ENCODE data around the gene TRIM13.
"Not testable (repeated sequence)": the region's sequence is repeated elsewhere in the genome, so short reads cannot be mapped to it uniquely, and the experiment has no call there.

Gene TRIM13, protein sequence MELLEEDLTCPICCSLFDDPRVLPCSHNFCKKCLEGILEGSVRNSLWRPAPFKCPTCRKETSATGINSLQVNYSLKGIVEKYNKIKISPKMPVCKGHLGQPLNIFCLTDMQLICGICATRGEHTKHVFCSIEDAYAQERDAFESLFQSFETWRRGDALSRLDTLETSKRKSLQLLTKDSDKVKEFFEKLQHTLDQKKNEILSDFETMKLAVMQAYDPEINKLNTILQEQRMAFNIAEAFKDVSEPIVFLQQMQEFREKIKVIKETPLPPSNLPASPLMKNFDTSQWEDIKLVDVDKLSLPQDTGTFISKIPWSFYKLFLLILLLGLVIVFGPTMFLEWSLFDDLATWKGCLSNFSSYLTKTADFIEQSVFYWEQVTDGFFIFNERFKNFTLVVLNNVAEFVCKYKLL

DNA sequence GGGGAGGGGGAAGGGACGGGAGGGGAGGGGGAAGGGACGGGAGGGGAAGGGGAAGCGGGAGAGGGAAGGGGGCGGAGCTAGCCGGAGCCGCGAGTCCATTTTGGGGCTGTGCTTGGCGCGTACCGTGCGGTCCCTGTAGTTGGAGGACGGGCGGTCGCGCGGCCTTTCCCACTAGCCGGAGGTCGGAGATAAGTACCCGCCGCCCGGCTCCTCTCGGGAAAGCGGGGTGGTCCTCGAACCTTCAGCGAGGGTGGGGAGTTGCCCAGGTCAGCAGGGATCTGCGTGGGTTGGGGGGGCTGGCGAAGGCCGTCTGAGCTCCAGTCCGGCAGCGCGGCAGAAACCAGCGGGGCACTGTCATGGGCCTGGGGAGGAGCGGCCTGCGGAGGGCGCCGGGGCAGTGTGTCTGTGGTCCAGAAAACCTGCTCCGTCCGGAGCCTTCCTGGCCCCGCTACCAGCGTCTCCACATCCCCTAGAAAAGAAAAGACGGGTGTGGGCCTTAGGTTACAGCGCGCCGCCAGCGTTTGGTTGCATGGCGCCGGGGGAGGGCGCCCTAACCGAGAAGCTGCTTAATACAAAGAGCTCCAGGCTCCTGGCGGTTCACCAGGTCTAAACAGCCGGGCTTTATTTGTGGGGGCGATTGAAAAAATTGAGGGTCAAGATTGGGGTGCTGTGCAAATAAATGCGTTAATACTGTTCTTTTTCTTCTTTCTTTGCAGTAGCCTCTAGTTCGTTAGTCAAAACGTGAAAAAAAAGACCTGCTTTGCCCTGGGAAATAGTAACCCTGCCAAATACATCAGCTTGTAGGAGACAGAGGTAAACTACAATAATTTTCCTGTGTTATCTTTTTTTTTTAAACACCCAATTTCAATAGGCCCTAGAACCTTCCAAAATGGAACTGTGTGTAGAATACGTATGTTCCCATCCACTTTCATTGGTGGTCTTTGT lies at the start of gene TRIM13:
TRIM13 (plus strand) TSS at position 92 of the 945 bp plus-strand sequence. CDS start 14,899 bp downstream, outside the sequence.
- in situ Hi-C loops (cut with MboI; ENCODE audit: low sequenced_read_pairs), result loop anchor here (25.0 kb wide), 2 partner anchors 815 to 915 kb away; partner anchors contain the start of gene RNASEH2B

DNA sequence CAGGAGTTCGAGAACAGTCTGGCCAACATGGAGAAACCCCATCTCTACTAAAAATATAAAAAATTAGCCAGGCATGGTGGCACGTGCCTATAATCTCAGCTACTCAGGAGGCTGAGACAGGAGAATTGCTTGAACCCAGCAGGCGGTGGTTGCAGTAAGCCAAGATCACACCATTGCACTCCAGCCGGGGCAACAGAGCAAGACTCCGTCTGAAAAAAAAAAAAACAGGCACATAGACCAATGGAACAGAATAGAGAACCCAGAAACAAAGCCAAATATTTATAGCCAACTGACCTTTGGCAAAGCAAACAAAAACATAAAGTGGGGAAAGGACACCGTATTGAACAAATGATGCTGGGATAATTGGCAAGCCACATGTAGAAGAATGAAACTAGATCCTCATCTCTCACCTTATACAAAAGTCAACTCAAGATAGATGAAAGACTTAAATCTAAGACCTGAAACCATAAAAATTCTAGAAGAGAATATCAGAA lies 48.0 kb upstream of the TRIM13 start:
- in situ Hi-C loops (cut with MboI; ENCODE audit: low sequenced_read_pairs), result not testable (repeated sequence)

DNA sequence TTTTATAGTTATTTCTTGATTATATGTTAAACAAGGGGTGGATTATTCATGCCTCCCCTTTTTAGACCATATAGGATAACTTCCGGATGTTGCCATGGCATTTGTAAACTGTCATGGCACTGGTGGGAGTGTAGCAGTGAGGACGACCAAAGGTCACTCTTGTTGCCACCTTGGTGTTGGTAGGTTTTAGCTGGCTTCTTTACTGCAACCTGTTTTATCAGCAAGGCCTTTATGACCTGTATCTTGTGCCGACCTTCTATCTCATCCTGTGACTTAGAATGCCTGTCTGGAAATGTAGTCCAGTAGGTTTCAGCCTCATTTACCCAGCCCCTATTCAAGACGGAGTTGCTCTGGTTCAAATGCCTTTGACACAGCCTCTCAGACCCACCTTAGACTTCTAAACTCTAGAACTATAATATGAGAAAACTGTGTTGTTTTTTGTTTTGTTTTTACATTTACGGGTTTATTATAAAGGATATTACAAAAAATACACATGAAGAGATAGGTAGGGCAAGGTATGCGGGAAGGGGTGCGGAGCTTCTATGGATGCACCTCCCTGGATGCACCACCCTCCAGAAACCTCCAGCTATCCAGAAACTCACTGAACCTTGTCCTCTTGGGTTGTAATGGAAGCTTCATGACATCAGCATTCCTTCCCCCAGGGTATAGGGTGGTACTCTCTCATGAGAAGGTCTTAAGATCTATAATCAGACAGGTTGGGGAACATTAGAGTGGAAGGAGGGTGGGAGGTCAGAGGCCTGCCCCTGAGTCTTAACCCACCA lies 44.9 kb upstream of the TRIM13 start:
- in situ Hi-C loops (cut with MboI; ENCODE audit: low sequenced_read_pairs), result loop anchor here (25.0 kb wide), 1 partner anchor 1110 kb away; no protein-coding TSS in a partner anchor

DNA sequence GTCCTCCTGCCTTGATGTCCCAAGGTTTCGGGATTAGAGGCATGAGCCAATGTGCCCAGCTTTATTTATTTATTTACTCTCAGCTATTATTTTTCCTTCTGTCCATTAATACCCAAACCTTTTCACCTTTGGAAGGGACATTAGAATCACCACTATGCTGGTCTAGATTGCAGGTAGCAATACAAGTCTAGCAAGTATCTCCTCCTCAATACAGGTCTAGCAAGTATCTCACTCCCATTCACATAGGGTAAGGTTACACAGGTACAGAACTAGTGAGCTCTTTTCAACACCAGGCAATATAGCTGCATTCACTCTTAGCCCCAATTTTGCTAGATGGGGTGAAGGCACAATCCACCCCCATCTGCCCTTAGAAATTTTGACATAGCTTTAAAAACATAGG lies 43.3 kb upstream of the TRIM13 start:
- in situ Hi-C loops (cut with MboI; ENCODE audit: low sequenced_read_pairs), result loop anchor here (25.0 kb wide), 1 partner anchor 1109 kb away; no protein-coding TSS in a partner anchor

DNA sequence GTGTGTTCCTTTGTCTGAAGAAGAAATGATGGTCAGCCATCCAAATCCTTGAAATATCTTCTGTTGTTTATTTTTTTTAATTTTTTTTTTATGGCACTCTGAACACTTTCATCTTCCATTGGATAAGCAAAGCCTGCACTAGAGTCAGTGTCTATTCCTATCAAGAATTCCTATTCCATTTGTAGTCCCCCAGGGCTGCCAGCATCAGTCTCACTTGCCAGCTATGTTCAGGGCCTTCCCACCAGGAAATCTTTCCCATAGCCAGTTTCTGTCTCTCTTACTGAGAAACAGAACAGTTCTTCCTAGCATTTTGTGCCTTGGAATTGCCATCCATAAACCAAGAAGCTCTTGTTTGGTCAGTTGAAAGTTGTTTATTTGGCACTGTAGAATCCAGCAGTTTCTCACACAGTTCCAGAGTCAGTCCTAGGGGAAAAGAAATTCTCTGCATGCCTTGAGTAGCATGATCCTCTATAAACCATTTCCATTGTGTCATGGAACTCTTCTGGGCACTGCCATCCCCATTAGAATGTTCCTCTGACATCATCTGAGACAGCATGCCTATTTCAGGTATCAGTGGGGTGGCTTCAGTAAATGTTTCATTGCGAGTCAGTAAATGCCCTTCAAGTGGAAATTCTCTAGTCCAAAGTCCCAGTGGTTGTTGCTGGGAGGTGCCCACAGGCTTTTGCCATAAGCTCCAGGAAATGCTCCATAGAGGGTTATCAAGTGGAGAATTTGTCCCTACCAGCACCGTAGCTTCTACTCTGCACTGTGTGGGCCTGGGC lies 42.0 kb upstream of the TRIM13 start:
- in situ Hi-C loops (cut with MboI; ENCODE audit: low sequenced_read_pairs), result loop anchor here (25.0 kb wide), 1 partner anchor 1107 kb away; no protein-coding TSS in a partner anchor

DNA sequence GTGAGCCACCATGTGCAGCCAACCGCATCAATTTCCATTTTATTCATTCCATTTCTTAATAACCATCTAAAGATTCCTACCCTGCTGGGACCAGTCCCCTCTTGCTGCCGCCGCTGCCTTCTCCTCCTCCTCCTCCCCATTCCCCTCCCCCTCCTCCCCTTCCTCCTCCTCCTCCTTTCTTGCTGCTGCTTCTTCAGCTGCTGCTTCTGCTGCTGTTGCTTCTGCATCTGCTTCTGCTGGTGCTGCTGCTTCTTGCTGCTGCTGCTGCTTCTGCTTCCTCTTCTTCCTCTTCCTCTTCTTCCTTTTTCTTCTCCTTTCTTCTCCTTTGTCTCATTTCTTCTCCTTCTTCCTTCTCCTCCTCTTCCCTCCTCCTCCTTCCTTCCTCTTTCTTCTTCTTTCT lies 40.7 kb upstream of the TRIM13 start:
- in situ Hi-C loops (cut with MboI; ENCODE audit: low sequenced_read_pairs), result loop anchor here (25.0 kb wide), 1 partner anchor 1106 kb away; no protein-coding TSS in a partner anchor

DNA sequence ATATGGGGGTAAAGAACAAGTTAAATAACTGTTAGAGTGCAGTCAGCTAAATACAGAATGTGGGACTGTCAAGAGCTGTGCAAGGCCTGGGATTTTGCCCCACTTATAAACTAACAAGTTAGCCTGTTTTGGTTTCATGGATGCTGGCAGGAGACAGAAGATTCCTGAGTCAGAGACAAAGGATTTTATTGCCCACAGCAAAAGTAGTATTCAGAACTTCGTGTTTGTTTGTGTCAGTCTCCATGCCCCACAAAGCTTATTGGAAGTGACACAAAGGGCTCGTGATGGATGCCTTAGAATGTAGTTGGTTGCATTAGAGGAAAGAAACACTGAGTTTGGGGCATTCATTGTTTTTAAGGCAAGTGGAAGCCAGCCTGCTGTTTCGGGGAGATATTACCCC lies 38.5 kb upstream of the TRIM13 start:
- in situ Hi-C loops (cut with MboI; ENCODE audit: low sequenced_read_pairs), result loop anchor here (25.0 kb wide), 1 partner anchor 1104 kb away; no protein-coding TSS in a partner anchor

DNA sequence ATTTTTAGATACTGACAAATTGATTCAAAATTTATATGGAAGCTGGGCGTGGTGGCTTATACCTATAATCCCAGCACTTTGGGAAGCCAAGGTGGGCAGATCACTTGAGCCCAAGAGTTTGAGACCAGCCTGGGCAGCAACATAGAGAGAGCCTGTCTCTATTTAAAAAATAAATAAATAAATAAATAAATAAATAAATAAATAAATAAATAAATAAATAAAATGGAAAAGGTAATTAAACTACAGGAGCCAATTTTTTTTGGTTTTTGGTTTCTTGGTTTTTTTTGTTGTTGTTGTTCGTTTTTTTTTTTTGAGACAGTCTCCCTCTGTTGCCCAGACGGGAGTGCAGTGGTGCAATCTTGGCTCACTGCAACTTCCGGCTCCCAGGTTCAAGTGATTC lies 29.4 kb upstream of the TRIM13 start:
- in situ Hi-C loops (cut with MboI; ENCODE audit: low sequenced_read_pairs), result loop anchor here (25.0 kb wide), 1 partner anchor 1095 kb away; no protein-coding TSS in a partner anchor

DNA sequence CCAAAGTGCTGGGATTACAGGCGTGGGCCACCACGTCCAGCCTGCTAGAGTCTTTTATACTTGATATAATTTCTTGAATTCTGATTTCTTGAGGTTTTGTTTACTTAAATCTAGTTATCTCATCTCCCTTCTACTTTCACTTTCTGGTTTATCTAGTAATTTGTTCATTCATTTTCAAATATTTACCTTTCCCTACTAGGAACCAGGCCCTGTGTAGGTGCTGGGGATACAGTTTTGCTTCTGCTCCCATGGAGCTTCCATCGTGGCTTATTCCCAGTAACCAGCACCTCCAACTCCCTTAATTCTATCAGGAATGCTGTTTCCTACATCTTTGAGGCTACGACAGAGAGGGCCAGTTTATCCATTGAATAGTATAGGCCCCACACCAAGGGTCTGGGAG lies 24.1 kb upstream of the TRIM13 start:
- in situ Hi-C loops (cut with MboI; ENCODE audit: low sequenced_read_pairs), result loop anchor here (25.0 kb wide), 1 partner anchor 1090 kb away; no protein-coding TSS in a partner anchor

DNA sequence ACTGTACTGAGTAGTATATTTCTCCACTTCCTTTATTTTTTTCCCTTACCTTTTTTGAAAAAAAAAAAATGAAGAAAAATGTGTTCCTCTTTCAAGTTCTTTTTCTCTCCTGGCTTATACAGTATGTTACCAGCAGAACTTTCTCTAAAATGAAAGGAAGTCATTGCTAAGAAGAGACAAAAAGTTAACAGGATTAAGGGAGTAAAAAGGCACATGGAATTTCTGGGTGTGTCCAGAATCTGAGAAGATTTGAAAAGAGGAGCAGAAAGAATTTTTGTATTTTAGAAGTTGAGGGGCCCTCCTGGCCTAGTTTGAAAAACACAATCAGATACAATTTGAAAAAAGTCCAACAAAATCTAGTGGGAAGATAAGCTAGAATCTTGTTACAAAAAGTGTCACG lies 21.0 kb upstream of the TRIM13 start:
- in situ Hi-C loops (cut with MboI; ENCODE audit: low sequenced_read_pairs), result loop anchor here (25.0 kb wide), 2 partner anchors 836 to 936 kb away; partner anchors contain the start of gene RNASEH2B

DNA sequence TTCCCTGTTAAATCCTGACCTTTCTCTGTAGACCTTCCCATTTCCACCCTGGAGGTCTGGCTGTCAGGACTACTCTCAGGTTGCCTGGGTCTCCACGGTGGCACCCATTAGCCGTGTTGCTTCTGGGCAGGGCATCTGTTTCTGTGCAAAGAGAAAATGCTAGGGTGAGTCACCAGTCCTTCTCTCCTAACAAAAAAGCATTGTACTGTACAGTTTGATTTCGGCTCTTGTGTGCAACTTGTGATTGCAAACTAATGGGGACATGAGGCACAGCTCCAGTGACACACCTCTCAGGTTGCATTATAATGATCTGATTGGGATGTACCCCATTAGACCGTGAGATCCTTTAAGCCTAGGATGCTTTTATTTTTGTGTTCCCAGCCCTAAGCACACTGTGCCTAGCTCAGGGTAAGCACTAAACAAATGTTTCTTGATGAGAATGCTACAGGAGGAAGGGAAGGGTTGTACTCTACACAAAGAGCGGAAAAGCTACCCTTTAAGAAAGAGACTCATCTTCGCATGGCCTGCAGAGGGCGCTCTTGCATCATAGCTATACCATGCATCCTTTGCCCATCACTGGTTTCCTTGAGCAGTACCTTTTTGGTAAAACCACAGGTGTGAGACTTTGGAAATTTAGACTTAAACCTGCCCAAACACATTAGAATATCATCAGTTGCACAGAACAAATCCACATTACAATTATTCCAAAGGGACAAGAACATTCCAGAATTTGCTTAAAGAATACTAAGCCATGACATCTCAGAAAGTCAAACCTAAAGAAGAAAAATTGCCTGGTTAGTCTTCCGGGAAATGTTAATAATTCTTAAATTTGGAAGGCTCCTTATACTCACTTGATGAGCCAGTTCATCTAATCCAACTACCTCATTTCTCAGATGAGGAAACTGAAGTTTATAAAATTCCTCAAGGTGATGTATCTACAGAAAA lies 20.3 kb upstream of the TRIM13 start:
- in situ Hi-C loops (cut with MboI; ENCODE audit: low sequenced_read_pairs), result loop anchor here (25.0 kb wide), 2 partner anchors 836 to 936 kb away; partner anchors contain the start of gene RNASEH2B

DNA sequence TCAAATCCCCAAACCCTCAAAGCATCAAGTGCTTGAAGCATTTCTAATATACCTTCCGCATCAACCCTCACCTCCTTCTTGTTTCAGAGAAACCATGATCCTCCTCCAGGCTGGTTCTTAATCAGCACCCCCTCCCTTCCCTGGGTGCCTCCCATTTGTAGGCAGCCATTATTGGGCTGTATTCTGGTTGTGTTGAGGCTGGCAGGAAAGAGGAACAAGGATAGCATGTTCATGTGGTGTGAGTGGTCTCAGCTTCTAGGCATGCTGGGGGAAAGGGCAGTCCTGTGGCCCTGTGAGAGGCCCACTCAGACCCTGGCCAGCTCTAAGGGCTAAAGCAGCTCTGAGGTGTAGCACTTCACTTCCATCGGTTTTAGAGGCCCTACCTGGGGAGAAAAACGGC lies 18.9 kb upstream of the TRIM13 start:
- in situ Hi-C loops (cut with MboI; ENCODE audit: low sequenced_read_pairs), result loop anchor here (25.0 kb wide), 2 partner anchors 834 to 934 kb away; partner anchors contain the start of gene RNASEH2B

DNA sequence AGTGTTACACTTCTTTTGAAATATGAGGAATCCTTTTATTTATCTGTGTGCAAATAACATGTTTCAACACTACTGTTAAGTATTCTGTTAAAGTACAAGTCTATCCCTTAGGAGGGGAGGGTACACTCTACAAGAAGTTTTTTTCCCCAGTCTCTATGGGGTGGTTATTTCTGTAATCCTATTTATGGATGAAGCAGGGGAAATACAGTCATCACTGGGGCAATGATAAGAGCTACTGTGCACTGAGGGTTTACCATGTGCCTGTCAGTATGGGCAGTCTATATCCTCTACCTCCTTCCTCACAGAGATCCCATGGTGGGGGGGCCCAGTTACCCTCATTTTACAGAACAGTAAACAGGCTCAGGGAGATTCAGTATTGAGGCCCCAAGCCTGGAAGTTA lies 16.6 kb upstream of the TRIM13 start:
- in situ Hi-C loops (cut with MboI; ENCODE audit: low sequenced_read_pairs), result loop anchor here (25.0 kb wide), 2 partner anchors 832 to 932 kb away; partner anchors contain the start of gene RNASEH2B

DNA sequence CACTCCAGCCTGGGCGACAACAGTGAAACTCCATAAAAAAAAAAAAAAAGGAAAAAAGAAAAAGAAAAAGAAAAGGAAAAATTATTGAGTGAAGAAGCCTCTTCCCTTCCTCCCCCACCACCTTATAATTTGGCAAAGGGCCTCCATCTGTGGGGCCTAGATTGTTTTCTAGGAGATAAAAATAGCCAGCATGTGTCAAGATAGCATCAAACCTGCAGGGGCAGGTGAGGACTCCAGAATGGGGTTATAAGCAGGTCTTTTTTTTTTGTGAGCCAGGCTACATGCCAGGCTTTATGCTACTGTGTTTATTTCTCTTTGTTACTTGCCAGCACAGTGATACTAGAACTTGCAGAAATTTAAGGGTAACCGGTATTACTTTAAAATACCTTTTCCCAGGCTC lies 11.7 kb upstream of the TRIM13 start:
- in situ Hi-C loops (cut with MboI; ENCODE audit: low sequenced_read_pairs), result loop anchor here (25.0 kb wide), 2 partner anchors 827 to 927 kb away; partner anchors contain the start of gene RNASEH2B

DNA sequence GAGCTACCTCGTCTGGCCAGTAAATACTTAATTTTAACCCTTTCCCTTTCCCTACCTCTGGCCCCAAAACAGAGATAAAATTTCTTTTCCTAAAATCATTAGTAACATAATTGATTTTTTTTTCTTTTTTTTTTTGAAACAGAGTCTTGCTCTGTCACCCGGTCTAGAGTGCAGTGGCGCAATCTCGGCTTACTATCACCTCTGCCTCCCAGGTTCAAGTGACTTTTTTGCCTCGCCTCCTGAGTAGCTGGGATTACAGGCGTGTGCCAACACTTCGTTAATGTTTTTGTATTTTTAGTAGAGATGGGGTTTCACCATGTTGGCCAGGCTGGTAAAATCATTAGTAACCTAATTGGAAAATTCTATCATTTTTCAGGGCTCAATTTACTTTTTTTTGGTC lies 10.4 kb upstream of the TRIM13 start:
- in situ Hi-C loops (cut with MboI; ENCODE audit: low sequenced_read_pairs), result loop anchor here (25.0 kb wide), 2 partner anchors 826 to 926 kb away; partner anchors contain the start of gene RNASEH2B

DNA sequence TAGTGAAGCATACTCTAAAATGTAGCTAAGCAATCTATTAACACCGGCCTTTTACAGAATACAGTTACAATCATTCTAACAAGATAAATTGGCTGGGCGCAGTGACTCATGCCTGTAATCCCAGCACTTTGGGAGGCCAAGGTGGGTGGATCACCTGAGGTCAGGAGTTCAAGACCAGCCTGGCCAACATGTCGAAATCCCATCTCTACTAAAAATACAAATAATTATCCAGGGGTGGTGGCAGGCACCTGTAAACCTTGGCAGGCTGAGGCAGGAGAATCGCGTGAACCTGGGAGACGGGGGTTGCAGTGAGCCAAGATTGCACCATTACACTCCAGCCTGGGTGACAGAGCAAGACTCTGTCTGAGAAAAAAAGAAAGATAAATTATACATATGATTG lies 6.2 kb upstream of the TRIM13 start:
- in situ Hi-C loops (cut with MboI; ENCODE audit: low sequenced_read_pairs), result loop anchor here (25.0 kb wide), 2 partner anchors 822 to 922 kb away; partner anchors contain the start of gene RNASEH2B

DNA sequence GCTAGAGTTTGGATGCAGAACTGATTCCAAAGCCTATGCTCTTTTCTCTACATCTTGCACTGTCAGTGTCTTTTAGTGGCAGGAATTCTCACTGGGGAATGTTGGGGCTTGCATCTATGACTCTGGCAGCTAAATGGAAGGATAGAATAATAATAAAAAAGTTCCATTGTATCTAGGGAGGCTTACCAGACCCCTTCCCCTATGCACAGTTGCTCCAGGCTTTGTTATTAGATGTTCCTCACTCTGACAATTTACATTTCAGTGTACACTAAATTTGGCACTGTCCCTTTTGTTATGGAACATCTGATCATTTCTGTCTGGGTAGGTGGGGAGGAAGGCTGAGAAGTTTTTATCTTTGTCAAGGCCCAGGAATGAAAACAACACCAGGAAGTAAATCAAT lies 3.7 kb upstream of the TRIM13 start:
- in situ Hi-C loops (cut with MboI; ENCODE audit: low sequenced_read_pairs), result loop anchor here (25.0 kb wide), 2 partner anchors 819 to 919 kb away; partner anchors contain the start of gene RNASEH2B

All from HL-60/S4 (cell line).